HG02623 (cell line): ENCODE measurements around the gene CERKL.

ENCODE experiments used
- ATAC-seq: cut with Tn5 transposase; IDR thresholded peaks from one replicate; pipeline ENCODE4 v1.9.1; 2021; ENCODE audit warnings: moderate library complexity; ENCODE audit not compliant: unreplicated experiment

Gene CERKL

DNA sequence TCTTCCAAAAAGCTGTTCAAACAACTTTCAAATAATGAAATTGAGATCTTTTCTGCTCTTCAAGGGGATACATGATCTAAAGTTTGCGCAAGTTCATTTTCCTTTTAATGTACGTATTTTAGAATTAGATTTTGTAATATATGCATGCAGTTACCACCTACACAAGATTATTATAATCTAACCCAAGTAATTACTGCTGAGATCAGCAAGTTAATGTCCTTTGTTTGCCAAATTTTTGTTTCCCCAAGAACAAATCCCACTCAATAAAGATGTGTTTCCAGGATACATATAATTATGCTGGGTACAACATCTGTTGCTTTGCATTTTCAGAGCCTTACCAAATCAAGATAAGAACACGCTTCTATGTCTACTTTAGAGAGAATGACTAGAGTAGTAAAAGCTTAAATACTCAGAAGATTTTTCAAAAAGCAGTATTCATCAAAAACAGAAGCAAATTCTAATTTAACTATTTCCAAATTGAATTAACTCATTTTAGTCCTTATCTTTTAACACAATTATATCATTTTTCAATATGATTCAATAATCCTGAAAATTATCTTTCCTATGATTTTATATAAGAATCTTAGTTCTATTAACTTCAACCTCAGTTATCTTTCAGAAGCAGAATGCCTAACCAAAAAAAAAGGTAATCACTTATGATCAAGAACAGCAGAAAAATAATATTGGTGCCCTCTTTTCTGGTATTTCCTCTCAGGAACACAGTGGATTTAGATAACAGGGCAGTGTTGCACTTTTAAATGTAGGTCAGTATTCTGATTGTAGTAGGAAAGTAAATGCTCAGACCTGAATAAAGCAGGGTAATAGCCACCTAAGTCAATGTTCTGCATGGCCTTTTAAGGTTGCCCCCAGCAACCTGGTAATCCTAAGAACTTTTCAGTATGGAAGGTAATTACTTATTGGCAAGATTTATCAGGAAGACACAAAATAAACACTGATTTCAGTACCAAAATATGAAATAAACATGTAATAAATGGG is 28.0 kb downstream of the CERKL start:
- no peak for ATAC-seq

DNA sequence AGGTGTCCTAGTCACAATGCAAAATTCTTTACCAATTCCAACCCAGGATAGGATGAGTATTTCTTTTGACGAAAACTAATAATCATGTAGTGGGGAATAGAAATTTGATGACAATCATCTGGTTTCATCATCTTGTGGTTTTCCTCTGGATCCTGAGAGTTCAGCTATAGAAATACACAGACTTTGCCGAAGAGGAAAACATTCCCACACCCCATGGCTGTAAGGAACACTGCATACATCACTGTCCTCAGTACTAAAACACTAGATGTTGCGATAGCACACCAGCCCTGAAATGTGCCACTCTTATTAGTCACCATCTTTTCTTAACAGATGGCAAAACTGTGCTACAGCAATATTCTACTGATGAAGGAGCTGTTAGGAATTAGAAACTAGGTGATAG is 29.4 kb downstream of the CERKL start:
- no peak for ATAC-seq

DNA sequence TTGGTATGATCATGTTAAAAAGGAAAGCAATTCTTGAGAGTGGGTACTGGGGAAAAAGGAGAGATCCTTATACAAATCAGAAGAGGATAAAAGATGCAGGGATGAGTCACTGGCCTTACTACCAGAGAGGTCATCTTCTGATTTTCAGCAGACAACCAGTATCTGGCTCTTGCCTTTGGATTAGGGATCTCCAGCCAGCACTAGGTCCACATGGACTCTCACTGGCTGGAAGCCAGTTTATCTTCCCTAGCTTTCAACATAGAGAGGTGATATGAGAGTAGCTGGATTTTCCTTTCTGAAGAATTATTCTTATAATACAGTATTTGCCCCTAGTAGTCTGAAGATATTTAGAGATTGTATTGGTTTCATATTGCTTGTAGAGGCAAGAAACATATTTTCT is 30.2 kb downstream of the CERKL start:
- ATAC-seq = no peak

DNA sequence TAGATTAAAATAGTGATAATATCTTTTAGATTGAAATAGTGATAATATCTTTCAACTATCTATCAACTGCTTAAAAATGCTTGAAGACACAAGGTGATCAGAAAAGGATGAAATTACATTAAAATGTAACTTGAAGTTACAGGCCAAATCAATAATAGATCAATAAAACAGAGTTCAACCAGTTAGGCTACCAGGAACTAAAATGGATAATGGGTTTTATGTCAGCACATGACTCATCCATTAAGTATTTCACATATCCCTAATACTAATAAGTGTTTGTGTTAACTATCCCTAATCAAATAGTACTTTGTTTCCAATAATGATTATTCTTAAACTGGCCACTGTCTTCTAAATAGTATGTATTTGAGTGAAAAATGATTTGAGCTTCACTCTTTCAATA is 33.7 kb downstream of the CERKL start:
- no peak for ATAC-seq

DNA sequence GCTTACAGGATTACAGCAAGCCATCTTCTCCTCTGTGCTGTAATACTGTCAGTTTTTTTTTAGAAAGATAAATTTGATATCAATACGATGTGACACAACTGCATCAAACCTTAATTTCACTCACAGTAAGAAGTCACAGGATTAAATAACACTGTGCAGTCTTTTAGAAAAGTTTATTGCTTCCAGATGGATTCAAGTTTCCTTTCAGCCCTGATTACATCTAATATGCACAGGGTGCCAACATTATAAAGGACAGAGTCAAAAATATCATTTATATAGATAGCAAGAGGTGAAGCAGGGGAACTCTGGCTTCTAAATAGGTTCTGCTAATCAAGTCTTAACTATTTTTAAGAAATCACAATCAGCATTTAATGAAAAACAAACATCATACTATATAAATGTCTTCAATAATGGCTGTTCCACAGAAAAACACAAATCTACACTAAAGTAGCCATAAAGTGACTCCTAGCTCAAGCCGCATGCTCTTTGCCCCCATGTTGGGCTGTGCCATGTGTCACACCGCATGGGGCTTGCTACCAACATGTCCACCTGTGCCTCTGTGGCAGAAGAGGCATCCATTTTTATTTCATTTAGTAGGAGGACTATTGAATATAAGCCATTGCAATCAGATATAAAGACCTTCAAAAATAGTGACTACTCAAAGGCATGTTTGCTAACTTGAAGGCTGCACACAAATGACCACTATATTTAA is 35.0 kb downstream of the CERKL start:
- no peak for ATAC-seq

DNA sequence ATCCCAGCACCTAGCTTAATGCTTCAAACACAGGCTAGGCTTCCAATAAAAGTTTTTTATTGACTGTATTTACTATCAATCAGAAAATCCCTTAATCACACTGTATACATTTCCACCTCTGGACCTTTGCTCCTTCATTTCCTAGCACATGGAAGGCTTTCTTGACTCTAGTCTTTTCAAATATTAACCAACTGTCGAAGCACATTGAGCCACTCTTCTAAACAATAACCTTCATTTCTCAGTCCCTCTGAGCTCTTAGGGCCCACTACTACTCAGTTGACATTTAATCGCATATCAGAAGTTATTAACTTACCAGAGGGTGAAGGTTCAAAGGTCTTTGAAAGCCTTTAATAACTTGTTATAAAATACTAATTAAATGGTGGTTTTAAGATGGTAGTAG is 37.4 kb downstream of the CERKL start:
- no peak for ATAC-seq

DNA sequence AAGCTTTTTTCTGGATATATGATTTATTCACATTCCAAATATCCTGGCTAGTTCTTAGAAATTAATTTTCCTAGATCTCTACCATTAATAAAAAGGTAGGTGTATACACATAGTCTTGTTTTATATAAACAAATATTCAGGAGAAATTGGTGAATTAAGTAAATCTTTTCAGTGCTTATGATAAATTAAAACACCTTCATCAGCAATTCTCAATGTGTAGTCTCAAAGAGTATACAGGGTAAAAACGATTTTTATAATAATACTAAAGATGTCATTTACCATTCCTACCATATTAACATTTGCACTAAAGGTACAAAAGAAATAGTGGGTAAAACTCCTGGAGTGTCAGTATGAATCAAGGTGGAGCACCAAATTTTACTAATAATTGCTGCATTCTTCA is 40.2 kb downstream of the CERKL start:
- no peak for ATAC-seq

DNA sequence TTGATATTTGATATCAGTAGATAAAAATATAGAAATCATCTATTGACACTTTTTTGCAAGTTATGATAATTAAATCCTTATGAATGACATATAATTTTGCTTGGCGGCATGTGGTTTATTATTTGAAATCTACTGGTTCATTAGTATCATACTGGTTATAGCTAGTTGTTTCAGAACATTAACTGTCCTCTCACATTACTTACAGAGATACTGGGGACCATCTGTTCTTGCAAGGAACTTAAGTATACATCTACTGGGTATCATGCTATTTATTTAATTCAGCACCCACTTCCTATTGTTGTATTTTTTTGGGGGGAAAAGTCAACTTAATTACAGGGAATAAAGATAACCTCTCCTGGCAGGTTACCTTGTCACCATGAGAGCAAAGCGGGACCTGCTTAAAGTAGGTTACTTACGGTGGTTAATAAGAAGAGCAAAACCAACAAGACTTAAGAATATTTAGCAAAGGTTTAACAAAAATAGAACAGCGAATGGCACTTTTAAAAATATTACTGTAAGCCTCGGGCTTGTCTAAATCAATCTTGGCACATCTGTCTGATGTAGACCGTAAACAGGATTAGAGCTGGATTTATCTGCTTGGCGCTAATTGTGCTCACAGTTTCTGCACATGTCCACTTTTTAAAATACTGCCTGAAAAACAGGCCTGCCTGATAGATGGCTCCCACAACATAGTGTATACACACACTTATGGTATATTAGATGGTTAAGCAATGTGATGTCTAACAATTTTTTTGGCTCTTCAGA is 41.8 kb downstream of the CERKL start:
- no peak for ATAC-seq

DNA sequence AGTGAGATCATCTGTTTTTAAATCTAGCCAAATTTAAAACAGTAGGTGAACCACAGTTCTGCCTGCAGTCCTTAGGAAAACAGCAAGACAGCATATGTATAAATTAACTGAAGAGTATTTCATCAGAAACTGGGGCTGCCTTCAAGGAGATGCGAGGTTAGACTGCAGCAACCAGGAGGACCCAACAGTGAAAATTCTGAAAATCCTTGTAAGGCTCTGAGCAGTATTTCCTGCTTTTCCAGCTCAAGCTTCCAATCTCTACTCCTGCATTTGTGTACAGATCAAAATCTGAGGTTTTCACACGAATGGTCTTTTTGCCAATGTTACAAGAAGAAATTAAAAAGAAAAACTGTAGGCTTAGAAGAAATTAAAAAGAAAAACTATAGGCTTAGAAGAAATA is 43.7 kb downstream of the CERKL start:
- ATAC-seq = no peak

DNA sequence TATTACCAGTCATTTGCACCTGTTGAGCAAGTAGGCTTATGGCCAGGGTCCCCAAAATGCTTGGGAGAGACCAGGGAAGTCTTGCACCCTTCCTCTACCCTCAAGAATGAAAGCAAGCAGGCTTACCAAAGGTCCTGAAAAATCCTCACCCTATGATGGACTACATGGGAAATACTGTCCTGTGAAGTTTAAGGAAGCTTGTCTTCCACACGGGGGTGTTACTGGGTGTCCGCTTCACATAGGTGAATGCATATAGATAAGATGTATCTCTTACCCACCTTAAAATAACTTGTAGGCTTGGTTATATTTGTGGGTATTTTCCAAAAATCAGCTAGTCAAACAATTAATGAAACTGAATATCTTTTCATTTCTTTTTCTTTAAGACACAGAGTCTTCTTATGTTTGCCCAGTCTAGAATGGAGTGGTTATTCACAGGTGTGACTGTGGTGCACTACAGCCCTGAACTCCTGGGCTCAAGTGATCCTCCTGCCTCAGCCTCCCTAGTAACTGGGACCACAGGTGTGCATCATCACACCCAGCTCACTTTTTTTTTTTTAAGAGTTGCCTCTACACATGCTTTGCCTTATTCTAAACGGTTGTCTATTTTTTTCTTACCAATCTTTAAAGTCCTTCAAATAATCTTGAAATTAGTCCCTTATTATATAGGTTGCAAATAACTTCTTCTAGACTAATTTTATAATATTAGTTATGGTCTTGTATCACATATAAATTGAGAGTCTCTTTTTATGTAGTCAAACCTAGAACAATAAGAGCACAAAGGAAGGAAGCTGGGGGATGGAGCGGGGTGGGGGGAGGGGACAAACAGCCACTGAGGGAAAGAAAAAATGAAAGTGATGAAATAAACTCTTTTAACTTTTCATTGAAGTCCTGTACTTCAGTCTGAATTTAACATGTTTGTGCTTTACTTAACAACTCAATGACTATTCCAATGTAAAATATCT is 49.0 kb downstream of the CERKL start:
- no peak for ATAC-seq

DNA sequence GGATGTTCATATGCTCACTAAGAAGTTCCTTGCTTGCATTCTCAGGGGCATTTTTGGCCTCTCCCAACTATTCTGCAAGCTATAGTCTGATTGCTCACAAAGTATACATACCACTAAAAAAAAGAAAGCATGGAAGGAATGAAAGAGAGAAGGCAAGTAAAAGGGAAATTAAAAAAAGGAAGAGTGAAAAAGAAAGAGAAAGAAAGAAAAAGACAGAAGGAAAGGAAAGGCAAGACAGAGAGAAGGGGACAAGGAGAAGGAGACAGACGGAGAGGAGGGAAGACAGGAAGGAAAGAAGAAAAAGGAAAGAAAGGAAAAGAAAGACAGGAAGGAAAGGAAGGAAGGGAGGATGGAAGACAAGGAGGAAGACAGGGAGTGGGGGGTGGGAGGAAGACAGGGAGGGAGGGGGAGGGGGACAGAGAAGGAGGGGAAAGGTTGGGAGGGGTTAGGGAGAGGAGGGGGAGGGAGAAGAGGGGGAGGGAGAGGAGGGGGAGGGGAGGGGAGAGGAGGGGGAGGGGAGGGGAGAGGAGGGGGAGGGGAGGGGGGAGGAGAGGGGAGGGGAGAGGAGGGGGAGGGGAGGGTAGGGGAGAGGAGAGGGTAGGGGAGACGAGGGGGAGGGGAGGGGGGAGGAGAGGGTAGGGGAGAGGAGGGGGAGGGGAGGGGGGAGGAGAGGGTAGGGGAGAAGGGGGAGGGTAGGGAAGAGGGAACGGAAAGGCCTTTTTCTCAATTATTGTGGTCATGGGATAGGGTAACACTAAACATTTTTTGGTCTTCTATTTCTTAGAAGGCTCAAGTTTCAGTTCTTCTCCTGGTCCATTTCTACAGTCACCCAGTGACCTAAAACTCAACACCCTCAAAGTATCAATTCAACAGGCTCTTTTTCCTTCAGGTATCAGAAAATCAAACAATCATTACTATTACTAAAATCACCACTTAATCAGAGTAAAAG is 50.7 kb downstream of the CERKL start:
- ATAC-seq = no peak

DNA sequence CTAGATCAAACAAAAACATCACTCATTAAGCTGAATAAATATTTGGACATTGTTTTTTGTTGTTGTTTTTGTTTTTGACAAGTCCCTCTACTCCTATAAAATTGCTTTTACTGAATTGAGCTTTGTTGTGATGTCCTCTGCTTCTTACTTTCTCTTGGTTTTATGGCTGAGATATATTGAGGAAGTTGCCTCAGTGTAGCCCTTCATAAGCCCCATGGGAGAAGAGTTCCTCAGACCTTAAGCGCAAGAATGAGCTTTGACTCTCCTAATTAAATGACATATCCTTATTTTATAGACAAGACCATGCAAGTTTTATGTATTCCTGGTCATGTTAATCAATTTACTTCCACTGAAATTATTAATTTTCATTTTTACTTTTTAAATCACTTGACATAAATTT is 54.9 kb downstream of the CERKL start:
- no peak for ATAC-seq

DNA sequence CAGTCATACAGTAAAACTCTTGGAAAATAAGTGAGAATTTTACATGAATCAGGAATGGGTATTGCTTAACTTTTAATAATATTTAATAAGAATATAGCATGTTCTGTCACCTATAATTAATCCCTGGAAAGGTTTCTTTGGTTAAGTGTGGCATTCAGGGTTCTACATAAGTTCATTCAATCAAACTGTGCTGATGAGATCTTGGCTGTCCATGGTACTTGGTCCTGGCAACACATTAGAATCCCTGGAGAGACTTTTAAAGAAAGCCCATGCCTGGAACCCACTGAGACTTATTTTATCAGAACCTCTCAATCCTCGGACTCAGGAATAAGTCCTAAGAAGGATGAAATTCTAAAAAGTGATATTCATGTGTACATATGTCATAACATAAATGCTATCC is 60.3 kb downstream of the CERKL start:
- no peak for ATAC-seq

DNA sequence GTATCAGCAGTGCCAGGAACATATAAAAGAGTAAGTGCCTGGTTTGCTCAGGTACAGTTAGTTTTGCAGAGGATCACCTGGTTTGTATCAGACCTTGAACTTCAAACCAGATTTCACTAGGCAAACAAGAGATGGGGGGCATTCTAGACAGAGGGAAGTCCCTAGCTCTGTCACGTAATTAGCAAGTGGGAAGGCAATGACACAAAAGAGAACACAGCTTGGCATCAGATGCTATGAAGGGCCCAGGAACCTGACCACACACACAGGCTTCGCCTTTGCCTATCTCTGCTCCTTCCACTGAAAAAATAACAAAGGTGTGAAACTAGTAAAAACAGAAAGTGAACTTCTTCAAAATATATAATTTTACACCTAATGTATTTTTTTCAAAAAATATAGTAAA is 62.6 kb downstream of the CERKL start:
- peak; percentile 50 for ATAC-seq

DNA sequence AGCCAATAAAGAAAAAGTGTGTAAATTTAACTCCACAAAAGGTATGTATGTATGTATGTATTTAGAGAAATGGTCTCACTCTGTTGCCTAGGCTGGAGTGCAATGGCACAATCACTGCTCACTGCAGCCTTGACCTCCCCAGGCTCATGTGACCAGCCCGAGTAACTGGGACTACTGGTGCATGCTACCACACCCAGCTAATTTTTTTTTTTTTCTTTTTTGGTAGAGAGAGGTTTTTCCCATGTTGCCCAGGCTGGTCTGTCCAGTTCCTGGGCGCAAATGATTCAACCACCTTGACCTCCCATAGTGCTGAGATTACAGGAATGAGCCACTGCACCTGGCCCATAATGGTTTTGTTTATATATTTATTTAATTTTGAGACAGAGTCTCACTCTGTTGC is 67.1 kb downstream of the CERKL start:
- ATAC-seq = no peak

DNA sequence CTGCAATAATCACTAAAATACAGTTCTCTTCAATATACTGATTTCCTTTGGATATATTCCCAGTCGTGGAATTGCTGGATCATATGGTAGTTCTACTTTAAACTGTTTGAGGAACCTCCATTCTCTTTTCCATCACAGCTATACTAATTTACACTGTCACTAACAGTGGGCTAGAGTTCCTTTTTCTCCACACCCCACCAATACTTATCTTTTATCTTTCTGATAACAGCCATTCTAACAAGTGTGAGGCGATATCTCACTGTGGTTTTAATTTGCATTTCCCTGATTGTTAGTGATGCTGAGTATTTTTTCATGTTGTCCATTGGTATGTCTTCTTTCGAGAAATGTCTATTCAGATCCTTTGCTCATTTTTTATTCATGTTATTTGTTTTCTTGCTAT is 68.4 kb downstream of the CERKL start:
- no peak for ATAC-seq

DNA sequence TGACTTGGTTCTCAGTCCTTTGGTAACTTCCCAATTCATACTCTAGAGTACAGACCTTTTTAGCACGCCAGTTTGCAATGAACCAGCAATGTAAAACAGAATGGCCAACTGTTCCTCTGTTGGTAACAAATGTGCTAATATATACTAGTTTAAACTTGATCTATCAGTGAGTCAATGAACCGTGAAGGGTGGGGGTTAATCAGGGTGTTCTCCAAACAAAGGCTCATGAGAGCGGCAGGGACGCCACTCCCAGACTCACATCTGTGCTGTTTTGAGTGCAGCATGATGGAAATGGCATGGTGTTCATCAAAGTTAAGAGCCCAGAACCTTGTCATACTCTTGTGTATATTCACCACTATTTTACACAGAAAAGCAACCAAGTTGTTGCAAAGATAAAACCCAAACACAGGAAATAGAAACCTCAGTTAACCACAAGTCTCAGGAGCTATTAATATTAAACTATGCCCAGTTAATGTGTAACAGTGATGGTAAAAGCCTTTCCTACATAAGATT is 70.3 kb downstream of the CERKL start:
- peak; percentile 89 for ATAC-seq

DNA sequence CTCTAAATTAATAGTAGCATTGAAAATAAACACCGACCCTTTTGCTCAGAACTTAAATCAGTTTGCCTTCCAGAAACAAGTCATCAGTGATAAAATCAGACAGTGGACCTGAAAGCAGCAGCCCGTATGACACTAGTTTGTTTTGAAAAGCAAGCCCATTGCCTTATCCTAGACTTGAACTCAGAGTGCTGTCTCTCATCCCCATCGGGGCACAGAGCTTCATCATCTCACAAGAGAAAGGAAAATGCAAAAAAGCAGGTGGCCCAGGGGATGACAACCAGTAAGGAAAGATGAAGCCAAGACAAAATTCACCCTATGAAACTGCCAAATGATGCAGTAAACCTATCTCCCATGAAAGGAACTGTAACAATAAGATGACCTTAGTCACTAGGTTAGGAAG is 71.2 kb downstream of the CERKL start:
- no peak for ATAC-seq

DNA sequence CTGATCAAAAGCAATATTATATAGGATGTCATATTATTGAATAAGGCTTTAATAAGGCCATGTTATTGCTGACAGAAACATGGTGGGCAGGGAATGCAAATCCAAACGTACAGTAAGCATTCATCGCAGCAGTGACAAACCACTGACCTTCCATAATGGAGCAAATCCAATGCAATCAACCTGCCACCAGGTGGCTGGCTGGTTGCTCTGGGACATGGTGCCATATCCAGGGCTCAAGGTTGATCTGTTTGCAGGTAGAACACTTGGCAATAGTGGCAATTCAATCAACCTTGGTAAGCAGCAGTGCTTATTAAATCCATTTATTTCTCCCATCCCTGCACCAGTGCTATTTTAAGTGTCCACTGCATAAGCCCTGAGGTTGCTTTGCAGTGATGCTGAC is 75.4 kb downstream of the CERKL start:
- no peak for ATAC-seq
